Ecto neural progenitor cell (in vitro differentiated cells): ENCODE measurements around the gene MCCD1.

Experiments
- DNase-seq: peaks from one replicate; pipeline ENCODE4 v3.0.0-alpha.2; 2018; ENCODE audit warnings: low spot score

MCCD1 gene

DNA sequence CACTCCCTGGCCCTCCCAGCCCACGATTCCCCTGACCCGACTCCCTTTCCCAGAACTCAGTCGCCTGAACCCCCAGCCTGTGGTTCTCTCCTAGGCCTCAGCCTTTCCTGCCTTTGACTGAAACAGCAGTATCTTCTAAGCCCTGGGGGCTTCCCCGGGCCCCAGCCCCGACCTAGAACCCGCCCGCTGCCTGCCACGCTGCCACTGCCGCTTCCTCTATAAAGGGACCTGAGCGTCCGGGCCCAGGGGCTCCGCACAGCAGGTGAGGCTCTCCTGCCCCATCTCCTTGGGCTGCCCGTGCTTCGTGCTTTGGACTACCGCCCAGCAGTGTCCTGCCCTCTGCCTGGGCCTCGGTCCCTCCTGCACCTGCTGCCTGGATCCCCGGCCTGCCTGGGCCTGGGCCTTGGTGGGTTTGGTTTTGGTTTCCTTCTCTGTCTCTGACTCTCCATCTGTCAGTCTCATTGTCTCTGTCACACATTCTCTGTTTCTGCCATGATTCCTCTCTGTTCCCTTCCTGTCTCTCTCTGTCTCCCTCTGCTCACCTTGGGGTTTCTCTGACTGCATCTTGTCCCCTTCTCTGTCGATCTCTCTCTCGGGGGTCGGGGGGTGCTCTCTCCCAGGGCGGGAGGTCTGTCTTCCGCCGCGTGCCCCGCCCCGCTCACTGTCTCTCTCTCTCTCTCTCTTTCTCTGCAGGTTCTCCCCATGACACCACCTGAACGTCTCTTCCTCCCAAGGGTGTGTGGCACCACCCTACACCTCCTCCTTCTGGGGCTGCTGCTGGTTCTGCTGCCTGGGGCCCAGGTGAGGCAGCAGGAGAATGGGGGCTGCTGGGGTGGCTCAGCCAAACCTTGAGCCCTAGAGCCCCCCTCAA lies 43.5 kb downstream of the MCCD1 start, which contains the start of gene LTA:
Gene LTA, plus strand, starts transcription at position 249 of the 871 bp plus-strand sequence. Its CDS starts 454 bp downstream, at position 703.
- no peak for DNase-seq

DNA sequence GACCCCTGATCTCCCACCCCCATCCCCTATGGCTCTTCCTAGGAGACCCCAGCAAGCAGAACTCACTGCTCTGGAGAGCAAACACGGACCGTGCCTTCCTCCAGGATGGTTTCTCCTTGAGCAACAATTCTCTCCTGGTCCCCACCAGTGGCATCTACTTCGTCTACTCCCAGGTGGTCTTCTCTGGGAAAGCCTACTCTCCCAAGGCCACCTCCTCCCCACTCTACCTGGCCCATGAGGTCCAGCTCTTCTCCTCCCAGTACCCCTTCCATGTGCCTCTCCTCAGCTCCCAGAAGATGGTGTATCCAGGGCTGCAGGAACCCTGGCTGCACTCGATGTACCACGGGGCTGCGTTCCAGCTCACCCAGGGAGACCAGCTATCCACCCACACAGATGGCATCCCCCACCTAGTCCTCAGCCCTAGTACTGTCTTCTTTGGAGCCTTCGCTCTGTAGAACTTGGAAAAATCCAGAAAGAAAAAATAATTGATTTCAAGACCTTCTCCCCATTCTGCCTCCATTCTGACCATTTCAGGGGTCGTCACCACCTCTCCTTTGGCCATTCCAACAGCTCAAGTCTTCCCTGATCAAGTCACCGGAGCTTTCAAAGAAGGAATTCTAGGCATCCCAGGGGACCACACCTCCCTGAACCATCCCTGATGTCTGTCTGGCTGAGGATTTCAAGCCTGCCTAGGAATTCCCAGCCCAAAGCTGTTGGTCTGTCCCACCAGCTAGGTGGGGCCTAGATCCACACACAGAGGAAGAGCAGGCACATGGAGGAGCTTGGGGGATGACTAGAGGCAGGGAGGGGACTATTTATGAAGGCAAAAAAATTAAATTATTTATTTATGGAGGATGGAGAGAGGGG lies 44.7 kb downstream of the MCCD1 start:
- DNase-seq, result no peak

DNA sequence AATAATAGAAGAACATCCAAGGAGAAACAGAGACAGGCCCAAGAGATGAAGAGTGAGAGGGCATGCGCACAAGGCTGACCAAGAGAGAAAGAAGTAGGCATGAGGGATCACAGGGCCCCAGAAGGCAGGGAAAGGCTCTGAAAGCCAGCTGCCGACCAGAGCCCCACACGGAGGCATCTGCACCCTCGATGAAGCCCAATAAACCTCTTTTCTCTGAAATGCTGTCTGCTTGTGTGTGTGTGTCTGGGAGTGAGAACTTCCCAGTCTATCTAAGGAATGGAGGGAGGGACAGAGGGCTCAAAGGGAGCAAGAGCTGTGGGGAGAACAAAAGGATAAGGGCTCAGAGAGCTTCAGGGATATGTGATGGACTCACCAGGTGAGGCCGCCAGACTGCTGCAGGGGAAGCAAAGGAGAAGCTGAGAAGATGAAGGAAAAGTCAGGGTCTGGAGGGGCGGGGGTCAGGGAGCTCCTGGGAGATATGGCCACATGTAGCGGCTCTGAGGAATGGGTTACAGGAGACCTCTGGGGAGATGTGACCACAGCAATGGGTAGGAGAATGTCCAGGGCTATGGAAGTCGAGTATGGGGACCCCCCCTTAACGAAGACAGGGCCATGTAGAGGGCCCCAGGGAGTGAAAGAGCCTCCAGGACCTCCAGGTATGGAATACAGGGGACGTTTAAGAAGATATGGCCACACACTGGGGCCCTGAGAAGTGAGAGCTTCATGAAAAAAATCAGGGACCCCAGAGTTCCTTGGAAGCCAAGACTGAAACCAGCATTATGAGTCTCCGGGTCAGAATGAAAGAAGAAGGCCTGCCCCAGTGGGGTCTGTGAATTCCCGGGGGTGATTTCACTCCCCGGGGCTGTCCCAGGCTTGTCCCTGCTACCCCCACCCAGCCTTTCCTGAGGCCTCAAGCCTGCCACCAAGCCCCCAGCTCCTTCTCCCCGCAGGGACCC lies 45.6 kb downstream of the MCCD1 start:
- no peak for DNase-seq

DNA sequence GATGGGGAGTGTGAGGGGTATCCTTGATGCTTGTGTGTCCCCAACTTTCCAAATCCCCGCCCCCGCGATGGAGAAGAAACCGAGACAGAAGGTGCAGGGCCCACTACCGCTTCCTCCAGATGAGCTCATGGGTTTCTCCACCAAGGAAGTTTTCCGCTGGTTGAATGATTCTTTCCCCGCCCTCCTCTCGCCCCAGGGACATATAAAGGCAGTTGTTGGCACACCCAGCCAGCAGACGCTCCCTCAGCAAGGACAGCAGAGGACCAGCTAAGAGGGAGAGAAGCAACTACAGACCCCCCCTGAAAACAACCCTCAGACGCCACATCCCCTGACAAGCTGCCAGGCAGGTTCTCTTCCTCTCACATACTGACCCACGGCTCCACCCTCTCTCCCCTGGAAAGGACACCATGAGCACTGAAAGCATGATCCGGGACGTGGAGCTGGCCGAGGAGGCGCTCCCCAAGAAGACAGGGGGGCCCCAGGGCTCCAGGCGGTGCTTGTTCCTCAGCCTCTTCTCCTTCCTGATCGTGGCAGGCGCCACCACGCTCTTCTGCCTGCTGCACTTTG lies 46.7 kb downstream of the MCCD1 start, which contains the start of gene TNF:
Gene TNF, plus strand, starts transcription at position 231 of the 567 bp plus-strand sequence. Its CDS starts 177 bp downstream, at position 408.
- no peak for DNase-seq

DNA sequence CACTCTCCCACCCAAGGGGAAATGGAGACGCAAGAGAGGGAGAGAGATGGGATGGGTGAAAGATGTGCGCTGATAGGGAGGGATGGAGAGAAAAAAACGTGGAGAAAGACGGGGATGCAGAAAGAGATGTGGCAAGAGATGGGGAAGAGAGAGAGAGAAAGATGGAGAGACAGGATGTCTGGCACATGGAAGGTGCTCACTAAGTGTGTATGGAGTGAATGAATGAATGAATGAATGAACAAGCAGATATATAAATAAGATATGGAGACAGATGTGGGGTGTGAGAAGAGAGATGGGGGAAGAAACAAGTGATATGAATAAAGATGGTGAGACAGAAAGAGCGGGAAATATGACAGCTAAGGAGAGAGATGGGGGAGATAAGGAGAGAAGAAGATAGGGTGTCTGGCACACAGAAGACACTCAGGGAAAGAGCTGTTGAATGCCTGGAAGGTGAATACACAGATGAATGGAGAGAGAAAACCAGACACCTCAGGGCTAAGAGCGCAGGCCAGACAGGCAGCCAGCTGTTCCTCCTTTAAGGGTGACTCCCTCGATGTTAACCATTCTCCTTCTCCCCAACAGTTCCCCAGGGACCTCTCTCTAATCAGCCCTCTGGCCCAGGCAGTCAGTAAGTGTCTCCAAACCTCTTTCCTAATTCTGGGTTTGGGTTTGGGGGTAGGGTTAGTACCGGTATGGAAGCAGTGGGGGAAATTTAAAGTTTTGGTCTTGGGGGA lies 47.4 kb downstream of the MCCD1 start:
- DNase-seq, result no peak

DNA sequence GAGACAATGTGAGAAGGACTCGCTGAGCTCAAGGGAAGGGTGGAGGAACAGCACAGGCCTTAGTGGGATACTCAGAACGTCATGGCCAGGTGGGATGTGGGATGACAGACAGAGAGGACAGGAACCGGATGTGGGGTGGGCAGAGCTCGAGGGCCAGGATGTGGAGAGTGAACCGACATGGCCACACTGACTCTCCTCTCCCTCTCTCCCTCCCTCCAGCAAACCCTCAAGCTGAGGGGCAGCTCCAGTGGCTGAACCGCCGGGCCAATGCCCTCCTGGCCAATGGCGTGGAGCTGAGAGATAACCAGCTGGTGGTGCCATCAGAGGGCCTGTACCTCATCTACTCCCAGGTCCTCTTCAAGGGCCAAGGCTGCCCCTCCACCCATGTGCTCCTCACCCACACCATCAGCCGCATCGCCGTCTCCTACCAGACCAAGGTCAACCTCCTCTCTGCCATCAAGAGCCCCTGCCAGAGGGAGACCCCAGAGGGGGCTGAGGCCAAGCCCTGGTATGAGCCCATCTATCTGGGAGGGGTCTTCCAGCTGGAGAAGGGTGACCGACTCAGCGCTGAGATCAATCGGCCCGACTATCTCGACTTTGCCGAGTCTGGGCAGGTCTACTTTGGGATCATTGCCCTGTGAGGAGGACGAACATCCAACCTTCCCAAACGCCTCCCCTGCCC lies 48.3 kb downstream of the MCCD1 start:
- DNase-seq, result no peak

DNA sequence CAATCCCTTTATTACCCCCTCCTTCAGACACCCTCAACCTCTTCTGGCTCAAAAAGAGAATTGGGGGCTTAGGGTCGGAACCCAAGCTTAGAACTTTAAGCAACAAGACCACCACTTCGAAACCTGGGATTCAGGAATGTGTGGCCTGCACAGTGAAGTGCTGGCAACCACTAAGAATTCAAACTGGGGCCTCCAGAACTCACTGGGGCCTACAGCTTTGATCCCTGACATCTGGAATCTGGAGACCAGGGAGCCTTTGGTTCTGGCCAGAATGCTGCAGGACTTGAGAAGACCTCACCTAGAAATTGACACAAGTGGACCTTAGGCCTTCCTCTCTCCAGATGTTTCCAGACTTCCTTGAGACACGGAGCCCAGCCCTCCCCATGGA lies 48.8 kb downstream of the MCCD1 start:
- DNase-seq, result no peak

DNA sequence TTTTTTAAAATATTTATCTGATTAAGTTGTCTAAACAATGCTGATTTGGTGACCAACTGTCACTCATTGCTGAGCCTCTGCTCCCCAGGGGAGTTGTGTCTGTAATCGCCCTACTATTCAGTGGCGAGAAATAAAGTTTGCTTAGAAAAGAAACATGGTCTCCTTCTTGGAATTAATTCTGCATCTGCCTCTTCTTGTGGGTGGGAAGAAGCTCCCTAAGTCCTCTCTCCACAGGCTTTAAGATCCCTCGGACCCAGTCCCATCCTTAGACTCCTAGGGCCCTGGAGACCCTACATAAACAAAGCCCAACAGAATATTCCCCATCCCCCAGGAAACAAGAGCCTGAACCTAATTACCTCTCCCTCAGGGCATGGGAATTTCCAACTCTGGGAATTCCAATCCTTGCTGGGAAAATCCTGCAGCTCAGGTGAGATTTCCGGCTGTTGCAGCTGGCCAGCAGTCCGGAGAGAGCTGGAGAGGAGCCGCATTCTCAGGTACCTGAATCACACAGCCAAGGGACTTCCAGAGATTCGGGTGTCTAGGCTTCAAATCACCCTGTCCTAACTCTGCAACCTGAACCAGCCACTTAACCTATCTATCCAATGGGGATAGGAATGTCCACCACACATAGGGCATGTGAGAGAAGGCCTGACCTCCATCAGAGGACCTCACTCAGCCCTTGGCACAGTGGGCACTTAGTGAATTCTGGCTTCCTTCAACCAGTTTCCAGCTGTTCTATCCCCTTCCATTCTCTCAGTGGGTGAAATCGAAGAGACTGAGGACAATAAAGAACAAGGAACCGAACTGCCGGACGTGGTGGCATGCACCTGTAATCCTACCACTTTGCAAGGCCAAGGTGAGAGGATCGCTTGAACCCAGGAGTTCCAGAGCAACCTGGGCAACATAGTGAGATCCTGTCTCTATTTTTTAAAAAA lies 49.7 kb downstream of the MCCD1 start:
- DNase-seq, result no peak

DNA sequence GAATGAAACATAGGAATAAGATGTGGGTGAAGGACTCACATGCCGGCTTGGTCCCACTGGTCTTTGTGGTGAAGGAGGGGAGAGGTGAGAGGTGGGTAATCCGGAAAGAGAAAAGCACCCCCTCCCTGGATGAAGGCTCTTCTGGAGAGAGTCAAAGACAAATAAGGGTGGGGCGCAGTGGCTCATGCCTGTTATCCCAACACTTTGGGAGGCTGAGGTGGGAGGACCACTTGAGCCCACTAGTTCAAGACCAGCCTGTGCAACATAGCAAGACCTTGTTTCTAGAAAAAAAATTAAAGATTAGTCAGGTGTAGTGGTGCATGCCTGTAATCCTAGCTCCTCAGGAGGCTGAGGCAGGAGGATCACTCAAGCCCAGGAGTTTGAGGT lies 50.4 kb downstream of the MCCD1 start:
- DNase-seq, result no peak
